HS-27A (cell line): ENCODE results near the gene RAB11B.
"Not testable (repeated sequence)": the region's sequence is repeated elsewhere in the genome, so short reads cannot be mapped to it uniquely, and the experiment has no call there.

ENCODE experiments used
- DNase-seq: peaks from one replicate; pipeline ENCODE4 v3.0.0-alpha.2; 2012; ENCODE audit warnings: low read depth, missing footprints

The RAB11B gene

DNA sequence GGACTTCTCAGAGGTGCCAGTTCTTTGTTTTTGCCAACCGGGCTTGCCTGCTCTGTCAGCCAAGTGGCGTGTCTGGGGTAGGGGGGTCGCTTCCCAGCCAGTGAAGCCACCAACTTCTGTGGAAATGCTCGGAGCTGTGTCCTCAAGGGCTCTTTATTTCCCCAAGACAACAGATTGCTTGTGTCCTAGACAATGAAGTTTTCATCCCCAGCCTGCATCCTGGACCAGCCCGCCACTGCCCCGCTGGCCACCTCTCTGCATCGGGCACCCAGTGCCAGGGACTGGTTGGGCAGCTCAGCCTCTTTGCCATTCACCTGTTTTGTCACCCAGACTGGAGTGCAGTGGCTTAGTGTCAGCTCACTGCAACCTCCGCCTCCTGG lies 3.7 kb downstream of the RAB11B start:
- no peak for DNase-seq

DNA sequence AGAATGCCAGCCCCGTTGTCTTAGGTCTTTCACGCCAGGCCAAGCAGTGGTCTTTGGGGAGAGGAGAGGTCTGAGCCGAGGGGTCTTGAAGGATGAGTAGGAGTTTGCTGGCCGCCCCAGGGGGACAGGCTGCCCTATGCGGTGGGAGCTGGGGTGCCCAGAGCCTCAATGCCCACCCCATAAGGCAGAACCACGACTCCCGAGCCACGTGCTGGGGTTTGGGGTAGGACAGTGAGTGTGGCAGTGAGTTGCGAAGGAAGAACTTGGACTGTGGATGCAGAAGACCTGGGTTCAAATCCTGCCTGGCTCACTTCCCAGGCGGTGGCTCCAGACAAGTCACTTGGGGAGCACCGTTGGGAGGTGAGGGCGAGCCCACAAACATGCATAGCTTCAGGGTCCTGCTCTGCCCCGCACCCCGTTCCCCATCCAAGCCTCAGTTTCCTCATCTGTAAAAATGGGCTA lies 5.5 kb downstream of the RAB11B start:
- no peak for DNase-seq

DNA sequence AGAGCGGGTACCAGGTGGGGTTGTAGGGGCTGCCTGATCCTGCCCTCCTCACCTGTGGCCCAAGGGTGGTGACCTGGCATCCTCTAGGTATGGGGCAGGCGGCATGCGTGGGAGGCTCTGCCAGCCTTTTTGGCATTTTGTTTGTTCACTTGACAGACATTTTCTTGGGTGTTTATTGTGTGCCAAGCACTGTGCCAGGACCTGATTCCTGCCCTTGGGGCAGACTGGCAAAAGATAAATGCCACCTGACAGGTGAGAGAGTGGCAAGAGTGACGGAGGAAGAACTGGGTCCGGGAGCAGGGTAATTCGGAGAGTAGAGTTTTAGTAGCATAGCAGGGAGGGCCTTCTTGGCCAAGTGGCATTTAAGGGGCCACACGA lies 6.0 kb downstream of the RAB11B start:
- no peak for DNase-seq

DNA sequence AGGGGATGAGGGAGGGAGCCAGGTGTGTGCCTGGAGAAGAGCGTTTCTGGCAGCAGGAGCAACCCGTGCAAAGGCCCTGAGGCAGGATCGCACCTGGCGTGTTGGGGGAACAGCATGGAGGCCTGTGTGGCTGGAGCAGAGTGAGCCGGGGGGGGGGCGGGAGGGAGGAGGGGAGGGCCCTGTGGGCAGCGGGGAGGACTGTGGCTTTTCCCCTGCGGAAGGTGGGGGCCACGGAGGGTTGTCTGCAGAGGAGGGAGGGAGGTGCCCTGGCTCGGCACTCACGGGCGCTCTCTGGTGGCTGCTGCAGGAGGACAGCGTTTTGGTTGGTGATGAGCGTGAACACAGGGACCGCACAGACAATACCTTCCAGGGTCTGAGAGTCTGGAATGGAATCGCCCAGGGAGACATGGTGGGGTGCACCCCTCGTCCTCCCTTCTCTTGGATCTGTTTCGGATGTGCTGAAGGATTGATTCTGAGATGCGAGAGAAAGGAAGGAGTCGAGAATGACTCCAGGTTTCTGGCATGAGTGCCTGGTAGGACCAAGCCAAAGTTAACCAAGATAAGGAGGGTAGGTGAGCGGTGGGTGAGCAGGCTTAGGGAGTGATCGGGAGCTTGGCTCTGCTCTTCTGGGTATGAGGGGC lies 6.5 kb downstream of the RAB11B start:
- no peak for DNase-seq

DNA sequence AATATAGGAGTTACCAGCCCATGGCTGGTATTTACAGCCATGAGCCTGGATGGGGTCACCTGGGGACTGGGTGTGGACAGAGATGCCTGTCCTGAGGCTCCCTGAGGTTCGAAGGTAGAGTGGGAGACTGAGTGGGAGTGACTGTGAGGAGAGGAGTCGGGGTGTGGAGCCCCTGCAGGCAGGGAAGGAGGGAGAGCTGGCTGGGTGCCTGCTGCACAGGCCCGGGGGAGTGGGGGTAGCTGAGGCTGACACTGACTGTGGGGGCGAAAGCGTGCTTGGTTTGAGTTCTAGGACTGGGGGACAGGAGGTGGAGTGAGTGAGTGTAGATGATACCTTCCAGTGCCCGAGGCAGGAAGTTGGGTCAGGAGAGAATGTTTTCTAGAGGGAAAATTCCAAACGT lies 7.1 kb downstream of the RAB11B start:
- DNase-seq, result no peak

DNA sequence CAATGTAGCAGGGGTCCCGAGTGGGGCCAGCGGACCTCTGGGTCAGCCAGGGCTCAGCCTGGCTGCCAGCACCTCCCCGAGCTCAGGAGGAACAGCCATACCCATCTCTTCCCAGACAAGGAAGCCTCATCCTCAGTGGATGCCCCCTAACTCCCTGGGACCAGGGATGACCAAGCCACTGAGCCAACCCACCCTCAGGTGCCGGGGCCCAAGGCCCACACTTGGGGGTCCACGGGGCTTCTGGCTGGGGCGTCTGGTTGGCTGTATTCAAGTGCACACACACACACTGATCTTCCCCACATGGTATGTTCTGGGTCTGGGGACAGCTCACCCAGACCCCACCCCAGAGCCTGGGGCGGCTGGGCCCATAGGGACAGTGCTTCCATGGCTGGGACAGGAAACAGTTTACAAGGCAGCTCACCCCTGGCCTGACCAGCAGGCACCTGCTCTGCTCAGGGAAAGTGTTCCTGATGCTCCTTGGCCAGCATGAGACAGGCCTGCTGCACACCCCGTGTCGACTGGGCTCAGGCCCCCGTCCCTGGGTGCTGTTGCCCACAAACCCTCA lies 7.7 kb downstream of the RAB11B start:
- no peak for DNase-seq

DNA sequence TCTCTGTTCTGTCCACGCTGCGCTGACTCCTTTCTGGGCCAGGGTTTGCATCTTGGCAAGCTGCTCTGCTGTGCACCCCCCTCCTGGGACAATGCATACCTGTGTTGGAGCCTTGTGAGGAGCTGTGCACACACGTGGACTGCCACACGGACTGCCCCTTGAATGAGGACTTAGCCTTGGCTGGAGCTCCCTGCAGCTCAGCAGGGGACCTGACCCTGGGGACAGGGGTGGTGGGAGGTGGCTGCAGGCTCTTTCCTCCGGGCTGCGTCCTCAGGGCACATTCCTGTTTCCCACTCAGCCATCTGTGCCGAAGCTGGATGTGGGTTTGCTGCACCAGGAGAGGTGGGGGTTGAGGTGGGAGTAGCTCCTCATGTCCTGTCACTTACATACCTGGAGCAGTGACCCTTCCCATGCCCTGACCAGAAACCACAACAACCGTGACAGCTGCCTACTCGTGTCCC lies 8.2 kb downstream of the RAB11B start:
- DNase-seq, result no peak

DNA sequence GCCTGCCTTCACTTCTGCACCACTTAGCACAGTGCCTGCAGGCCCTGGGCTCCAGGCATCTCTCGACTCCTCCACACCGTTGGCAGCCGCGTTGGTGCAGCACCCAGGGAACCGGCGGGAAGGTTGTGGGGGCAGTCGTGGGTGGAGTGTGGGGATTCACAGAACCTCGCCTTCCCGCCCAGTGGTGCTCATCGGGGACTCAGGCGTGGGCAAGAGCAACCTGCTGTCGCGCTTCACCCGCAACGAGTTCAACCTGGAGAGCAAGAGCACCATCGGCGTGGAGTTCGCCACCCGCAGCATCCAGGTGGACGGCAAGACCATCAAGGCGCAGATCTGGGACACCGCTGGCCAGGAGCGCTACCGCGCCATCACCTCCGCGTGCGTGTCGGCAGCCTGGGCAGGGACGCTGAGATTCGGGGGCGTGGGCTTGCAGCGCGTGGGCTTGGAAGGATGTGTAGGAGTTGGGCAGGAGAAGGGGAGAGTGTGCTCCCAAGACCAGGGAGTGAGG lies 9.6 kb downstream of the RAB11B start:
- DNase-seq, result no peak

DNA sequence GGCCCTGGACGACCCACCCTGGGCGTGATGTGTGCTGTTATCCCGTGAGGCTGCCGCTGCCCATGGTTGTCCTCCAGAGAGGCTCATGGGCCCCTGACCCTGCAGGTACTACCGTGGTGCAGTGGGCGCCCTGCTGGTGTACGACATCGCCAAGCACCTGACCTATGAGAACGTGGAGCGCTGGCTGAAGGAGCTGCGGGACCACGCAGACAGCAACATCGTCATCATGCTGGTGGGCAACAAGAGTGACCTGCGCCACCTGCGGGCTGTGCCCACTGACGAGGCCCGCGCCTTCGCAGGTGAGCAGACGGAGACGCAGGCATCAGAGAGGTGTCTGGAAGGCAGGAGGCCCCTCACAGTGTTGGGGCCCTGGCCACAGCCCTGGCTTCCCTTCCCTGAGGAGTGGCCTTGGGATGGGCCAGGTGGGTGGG lies 11.8 kb downstream of the RAB11B start:
- DNase-seq, result no peak

DNA sequence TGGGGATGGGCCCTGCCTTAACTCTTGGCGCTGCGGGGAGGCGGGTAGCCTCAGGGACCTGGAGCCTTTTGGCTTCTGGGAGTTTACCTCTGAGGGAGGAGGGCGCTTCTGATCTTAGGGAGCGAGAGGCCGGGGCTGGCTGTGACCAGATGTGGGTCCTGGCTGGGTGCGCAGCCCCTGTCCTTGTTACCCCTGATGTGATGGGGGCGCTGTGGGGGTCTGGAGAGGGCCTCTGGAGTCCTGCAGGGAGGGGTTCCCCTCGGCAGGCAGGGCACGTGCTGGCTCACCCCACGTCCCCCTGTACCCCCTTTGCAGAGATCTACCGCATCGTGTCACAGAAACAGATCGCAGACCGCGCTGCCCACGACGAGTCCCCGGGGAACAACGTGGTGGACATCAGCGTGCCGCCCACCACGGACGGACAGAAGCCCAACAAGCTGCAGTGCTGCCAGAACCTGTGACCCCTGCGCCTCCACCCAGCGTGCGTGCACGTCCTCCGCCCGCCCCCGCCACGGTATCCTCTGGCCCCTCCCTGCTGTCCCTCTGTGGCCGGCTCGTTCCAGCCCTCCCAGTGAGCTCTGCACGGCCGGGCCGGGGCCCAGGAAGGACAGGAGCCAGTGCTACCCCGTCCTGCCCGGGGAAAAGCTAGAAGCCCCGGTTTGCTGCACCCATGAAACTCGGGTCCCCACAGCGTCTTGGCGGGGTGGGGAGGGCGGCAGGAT lies 13.1 kb downstream of the RAB11B start:
- no peak for DNase-seq

DNA sequence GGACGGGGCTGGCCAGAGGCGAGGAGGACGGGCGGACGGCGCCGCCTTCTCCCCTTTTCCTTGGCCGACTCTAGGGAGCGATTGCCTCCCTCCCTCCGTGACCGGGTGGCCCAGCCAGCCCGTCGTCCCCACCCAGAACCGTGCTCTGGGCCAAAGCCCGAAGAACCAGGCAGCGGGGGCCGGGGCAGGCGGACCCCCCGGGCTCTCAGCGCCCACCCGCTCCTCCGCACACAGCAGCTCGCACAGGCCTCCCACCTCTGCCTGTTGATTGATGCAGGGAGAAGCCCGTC lies 13.6 kb downstream of the RAB11B start:
- no peak for DNase-seq

DNA sequence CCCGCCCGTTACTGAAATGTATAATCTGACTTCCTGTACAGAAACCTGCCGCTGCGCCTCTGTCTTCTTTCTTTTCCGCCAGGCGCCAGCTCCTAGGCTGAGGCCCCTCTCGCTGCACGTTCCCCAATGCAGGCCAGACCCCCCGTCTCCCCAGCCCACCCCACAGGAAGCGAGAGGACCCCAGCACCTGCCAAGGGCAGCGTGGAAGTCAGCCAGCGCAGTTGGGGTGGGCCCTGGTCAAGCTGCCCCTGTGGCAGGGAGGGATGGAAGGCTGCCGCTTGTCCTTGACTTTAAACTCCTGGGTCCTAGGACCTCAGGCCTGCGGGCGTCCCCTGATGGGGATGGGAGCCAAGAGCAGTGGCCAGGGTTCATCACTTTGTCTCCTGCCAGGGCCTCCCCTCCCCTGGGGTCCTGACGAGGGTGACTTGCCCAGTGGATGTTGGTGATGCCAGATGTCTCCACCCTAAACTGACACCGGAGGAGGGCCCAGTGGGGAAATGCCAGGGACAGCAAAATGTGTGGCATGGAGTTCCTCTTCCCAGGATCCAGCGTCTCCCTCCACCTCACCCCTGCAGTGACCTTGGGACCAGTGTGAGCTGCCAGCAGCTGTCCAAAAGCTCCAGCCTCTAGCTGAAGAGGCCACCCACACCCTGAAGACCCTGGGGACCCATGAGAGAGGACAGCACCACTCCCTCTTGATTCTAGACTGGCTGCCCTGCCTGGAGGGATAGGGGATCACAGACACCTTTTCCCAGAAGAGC lies 14.4 kb downstream of the RAB11B start:
- no peak for DNase-seq

DNA sequence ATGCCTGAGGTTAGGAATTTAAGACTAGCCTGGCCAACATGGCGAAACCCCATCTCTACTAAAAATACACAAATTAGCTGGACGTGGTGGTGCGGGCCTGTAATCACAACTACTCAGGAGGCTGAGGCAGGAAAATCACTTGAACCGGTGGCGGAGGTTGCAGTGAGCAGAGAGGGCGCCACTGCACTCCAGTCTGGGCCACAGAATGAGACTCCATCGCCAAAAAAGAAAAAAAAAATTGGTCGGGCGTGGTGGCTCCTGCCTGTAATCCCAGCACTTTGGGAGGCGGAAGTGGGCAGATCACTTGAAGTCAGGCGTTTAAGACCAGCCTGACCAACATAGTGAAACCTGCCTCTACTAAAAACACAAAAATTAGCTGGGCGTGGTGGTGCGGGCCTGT lies 20.6 kb downstream of the RAB11B start:
- not testable (repeated sequence) for DNase-seq

DNA sequence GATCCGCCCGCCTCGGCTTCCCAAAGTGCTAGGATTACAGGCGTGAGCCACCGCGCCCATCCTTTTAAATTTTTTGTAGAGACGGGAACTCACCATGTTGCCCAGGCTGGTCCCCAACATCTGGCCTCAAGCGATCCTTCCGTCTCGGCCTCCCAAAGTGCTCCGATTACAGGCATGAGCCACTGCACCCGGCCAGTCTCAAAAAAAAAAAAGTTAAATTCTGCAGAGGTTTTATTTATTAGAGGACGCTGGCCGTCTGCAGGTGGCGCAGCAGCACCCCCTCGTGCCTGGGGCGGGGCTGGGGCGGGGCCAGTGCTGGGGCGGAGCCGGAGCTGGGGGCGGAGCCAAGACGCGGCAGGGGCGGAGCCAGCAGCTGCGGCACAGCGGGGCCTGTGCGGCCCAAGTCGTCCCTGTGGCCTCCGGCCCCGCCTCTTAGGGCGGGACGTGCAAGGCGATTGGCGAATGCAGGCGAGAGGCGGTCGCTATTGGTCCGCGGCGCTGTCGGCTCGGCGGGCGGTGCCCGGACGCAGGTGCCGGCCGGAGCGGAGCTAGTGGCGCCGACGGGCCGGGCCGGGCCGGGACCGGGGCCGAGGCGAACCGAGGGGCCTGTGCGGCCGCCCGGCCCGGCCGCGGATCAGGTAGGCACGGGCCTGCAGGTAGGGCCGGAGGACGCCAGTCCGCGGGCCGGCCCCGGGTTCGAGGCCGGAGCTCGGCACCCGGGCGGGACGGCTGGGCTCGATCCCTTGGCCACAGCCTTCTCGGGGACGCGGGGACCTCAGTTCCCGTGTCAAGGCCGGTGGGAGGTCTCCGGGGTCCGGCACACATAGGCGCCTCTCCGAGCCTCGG lies 22.8 kb downstream of the RAB11B start, which contains the start of gene MARCHF2:
Gene MARCHF2, plus strand, starts transcription at position 523 of the 846 bp plus-strand sequence. CDS start 8,536 bp downstream, outside the sequence.
- DNase-seq, result peak; percentile 73

DNA sequence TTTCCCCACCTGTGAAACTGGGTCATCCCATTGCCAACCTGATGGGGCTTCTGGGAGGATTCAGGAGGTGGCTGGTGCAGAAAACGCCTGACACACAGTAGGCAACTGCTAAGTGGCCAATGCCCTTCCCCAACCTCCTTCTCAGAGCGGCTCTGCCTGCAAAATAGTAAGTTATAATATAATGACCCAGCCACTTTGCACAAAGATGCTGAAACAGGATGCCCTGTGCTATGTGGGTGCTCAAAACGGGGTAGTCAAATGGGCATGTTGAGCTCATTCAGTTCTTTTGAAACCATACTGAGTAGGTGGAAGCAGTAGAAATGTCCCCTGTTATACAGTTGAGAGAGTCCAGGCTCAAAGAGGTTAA lies 23.5 kb downstream of the RAB11B start:
- DNase-seq, result no peak

DNA sequence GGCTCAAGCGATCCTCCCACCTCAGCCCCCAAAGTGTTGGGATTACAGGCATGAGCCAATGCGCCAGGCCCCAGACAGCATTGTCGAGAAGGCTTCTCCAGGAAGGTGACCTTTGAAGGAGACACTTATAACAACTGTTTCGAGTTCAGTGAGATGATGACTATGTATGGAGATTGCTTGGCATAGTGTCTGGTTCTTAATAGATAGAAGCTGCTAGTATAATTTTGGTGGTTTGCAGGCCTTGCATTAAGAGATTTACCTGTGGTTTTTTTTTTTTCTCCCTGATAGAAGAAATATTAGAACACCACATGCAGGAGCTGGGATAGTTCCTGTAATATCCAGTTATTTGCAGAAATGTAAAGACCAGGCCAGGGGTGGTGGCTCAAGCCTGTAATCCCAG lies 26.6 kb downstream of the RAB11B start:
- DNase-seq, result no peak

DNA sequence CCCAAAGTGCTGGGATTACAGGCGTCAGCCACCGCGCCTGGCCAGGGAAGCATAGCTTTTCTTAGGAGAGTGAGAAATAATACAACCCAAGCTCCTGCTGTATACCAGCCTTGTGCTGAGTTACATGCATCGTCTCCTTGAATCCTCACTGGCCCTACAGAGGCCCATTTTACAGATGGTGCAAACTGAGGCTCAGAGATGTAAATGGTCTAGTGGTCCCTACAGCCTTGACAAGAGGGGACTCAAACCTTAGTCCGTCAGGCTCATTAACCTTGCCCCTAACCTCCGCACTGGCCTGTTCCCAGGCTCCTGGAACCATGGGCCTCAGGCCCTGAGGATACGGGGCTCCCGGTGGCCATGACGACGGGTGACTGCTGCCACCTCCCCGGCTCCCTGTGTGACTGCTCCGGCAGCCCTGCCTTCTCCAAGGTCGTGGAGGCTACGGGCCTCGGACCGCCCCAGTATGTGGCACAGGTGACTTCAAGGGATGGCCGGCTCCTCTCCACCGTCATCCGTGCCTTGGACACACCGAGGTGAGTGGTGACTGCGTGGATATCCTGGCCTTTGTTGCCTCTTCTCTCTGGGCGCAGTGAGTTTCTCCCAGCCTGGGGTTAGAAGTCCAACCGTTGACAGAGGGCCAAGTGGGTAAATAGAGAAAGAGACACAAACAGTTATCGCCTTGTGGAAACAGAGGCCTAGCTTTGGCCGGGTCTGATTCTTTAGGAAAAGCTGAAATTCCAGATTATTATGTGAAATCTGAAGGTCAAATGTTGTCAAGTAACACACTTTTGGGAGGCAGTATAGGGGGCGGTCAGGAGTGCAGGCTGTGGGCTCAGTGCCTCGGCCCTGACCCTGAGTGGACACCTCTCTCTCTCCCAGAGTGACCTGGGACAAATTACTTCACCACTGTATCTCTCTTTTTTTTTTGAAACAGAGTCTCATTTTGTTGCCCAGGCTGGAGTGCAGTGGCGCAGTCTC lies 31.6 kb downstream of the RAB11B start:
- DNase-seq, result no peak

DNA sequence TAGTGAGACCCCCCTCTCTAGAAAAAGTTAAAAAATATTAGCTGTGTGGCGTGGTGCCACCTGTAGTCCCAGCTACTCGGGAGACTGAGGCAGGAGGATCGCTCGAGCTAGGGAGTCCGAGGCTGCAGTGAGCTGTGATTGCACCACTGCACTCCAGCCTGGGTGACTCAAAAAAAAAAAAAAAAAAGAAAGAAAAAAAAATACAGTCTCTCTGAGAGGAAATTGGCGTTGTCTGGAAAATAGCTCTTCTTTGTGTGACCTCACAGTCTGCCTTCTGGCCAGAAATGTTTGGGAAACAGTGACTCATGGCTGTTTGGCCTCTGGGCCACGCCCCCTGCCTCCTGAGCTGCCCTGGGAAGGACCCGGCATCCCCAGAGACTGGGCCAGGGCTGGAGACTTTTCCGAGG lies 33.7 kb downstream of the RAB11B start:
- peak; percentile 83 for DNase-seq

DNA sequence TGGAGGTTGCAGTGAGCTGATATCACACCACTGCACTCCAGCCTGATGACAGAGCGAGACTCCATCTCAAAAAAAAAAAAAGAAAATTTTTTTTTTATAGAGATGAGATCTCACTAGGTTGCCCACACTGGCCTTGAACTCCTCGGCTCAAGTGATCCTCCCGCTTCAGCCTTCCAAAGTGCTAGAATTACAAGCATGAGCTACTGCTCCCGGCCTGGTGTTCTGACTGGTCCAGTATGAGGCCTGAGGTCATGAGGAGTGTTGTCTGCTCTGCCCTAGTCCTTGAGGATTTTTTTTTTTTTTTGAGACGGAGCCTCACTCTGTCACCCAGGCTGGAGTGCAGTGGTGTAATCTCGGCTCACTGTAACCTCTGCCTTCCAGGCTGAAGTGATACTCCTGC lies 35.2 kb downstream of the RAB11B start:
- DNase-seq, result not testable (repeated sequence)

DNA sequence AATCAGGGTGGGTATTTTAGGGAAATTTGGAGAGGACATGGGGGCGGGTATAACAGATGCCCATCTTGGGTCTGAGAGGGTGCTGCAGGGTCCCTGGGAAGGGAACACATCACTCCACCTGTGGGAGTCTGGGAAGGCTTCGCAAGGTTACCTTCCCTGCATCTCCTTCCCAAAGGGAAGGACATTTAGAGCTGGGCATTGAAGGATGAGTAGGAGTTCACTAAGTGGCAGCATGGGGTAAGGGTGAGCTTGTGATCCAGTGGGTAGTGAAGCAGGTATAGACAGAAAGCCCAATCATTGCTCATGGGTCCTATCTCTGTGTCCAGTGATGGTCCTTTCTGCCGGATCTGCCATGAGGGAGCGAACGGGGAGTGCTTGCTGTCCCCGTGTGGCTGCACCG lies 36.1 kb downstream of the RAB11B start:
- no peak for DNase-seq
